H9 (cell line): ENCODE data around the gene NIPSNAP2. TPM values are rescaled to one million over a fixed set of nuclear protein-coding genes. Genes with fewer than 3 reads are reported as not detected.

Source experiments
- DNase-seq: peaks from one replicate; pipeline ENCODE4 v3.0.0-alpha.2; 2017
- H2AFZ ChIP-seq: one replicate; pipeline ENCODE4 v1.6.1; 2013; ENCODE audit warnings: mild to moderate bottlenecking, low read length, control low read depth, moderate library complexity
- H2AK5ac ChIP-seq: 2 replicates; pipeline ENCODE4 v1.6.1; 2013; ENCODE audit warnings: low read length, control low read depth, mixed read lengths; ENCODE audit not compliant: insufficient read length
- H2BK120ac ChIP-seq: one replicate; pipeline ENCODE4 v1.6.1; 2013; ENCODE audit warnings: low read depth, mild to moderate bottlenecking, low read length, control low read depth, inconsistent platforms; ENCODE audit not compliant: poor library complexity, severe bottlenecking
- H2BK12ac ChIP-seq: 2 replicates; pipeline ENCODE4 v1.6.1; 2013; ENCODE audit warnings: low read length, control low read depth, mixed read lengths, low read depth; ENCODE audit not compliant: insufficient read length
- H2BK15ac ChIP-seq: 2 replicates; pipeline ENCODE4 v1.6.1; 2013; ENCODE audit warnings: low read depth, low read length, control low read depth
- H2BK20ac ChIP-seq: one replicate; pipeline ENCODE4 v1.6.1; 2013; ENCODE audit warnings: low read depth, mild to moderate bottlenecking, low read length, control low read depth, inconsistent platforms; ENCODE audit not compliant: poor library complexity, severe bottlenecking
- H2BK5ac ChIP-seq: 2 replicates; pipeline ENCODE4 v1.6.1; 2013; ENCODE audit warnings: low read length, control low read depth, mixed read lengths; ENCODE audit not compliant: insufficient read length
- H3K14ac ChIP-seq: 2 replicates; pipeline ENCODE4 v1.6.1; 2013; ENCODE audit warnings: low read length, control low read depth; ENCODE audit not compliant: insufficient read depth
- H3K18ac ChIP-seq: 2 replicates; pipeline ENCODE4 v1.6.1; 2013; ENCODE audit warnings: low read depth, mild to moderate bottlenecking, mixed read lengths, low read length, control low read depth; ENCODE audit not compliant: insufficient read length
- H3K23ac ChIP-seq: 2 replicates; pipeline ENCODE4 v1.6.1; 2013; ENCODE audit warnings: low read length, control low read depth, mixed read lengths, low read depth; ENCODE audit not compliant: insufficient read length
- H3K23me2 ChIP-seq: 2 replicates; pipeline ENCODE4 v1.6.1; 2013; ENCODE audit warnings: low read depth, mild to moderate bottlenecking, mixed read lengths, low read length, control low read depth; ENCODE audit not compliant: insufficient read length, poor library complexity, severe bottlenecking
- H3K27ac ChIP-seq: 2 replicates; pipeline ENCODE4 v1.5.1; 2013; ENCODE audit warnings: low read length, control low read depth, mixed read lengths, low read depth; ENCODE audit not compliant: insufficient read length
- H3K27me3 ChIP-seq: 2 replicates; pipeline ENCODE4 v1.6.1; 2013; ENCODE audit warnings: low read length, control low read depth, inconsistent platforms; ENCODE audit not compliant: insufficient read depth
- H3K4ac ChIP-seq: 2 replicates; pipeline ENCODE4 v1.6.1; 2013; ENCODE audit warnings: low read depth, mild to moderate bottlenecking, control low read depth, inconsistent platforms, low read length, moderate library complexity
- H3K4me1 ChIP-seq: 2 replicates; pipeline ENCODE4 v1.6.1; 2013; ENCODE audit warnings: low read length, control low read depth, inconsistent platforms; ENCODE audit not compliant: insufficient read depth
- H3K4me2 ChIP-seq: 2 replicates; pipeline ENCODE4 v1.6.1; 2013; ENCODE audit warnings: low read length, control low read depth, mixed read lengths; ENCODE audit not compliant: insufficient read length, insufficient read depth
- H3K56ac ChIP-seq: 2 replicates; pipeline ENCODE4 v1.6.1; 2013; ENCODE audit warnings: low read depth, mild to moderate bottlenecking, mixed read lengths, low read length, control low read depth; ENCODE audit not compliant: insufficient read length
- H3K79me1 ChIP-seq: 2 replicates; pipeline ENCODE4 v1.6.1; 2013; ENCODE audit warnings: low read depth, mild to moderate bottlenecking, moderate library complexity, low read length, control low read depth, inconsistent platforms; ENCODE audit not compliant: insufficient read depth, poor library complexity, severe bottlenecking
- H3K79me2 ChIP-seq: 2 replicates; pipeline ENCODE4 v1.6.1; 2013; ENCODE audit warnings: low read length, control low read depth, inconsistent platforms; ENCODE audit not compliant: insufficient read depth
- H3K9ac ChIP-seq: 2 replicates; pipeline ENCODE4 v1.6.1; 2013; ENCODE audit warnings: low read length, control low read depth, mixed read lengths; ENCODE audit not compliant: insufficient read length; ENCODE audit errors: extremely low read depth
- H3K9me3 ChIP-seq: one replicate; pipeline ENCODE4 v1.6.1; 2013; ENCODE audit warnings: low read depth, low read length, inconsistent platforms; ENCODE audit not compliant: control insufficient read depth
- H3T11ph ChIP-seq: one replicate; pipeline ENCODE4 v1.6.1; 2013; ENCODE audit warnings: mild to moderate bottlenecking, low read length, control low read depth, inconsistent platforms
- H4K20me1 ChIP-seq: one replicate; pipeline ENCODE4 v1.6.1; 2013; ENCODE audit not compliant: control insufficient read depth, insufficient read length, insufficient read depth
- H4K5ac ChIP-seq: 2 replicates; pipeline ENCODE4 v1.6.1; 2013; ENCODE audit warnings: low read depth, mild to moderate bottlenecking, mixed read lengths, low read length, control low read depth; ENCODE audit not compliant: insufficient read length
- H4K8ac ChIP-seq: replicated peaks from 2 replicates; pipeline ENCODE4 v1.6.1; 2013; ENCODE audit warnings: low read length, control low read depth, mixed read lengths, low read depth; ENCODE audit not compliant: insufficient read length
- H4K91ac ChIP-seq: 2 replicates; pipeline ENCODE4 v1.6.1; 2013; ENCODE audit warnings: low read depth, mild to moderate bottlenecking, moderate library complexity, mixed read lengths, low read length, control low read depth; ENCODE audit not compliant: insufficient read length
- H3K27ac Mint-ChIP-seq, 3 experiments: 2 replicates in 2 of 3; 3 replicates in 1 of 3; pipeline ENCODE4 v1.8.0; 2020 to 2021; ENCODE audit warnings: mixed read lengths in 3 of 3, mild to moderate bottlenecking in 1 of 3, moderate library complexity in 1 of 3
- H3K27me3 Mint-ChIP-seq: 2 replicates; pipeline ENCODE4 v1.8.0; 2021; ENCODE audit warnings: low read depth, mild to moderate bottlenecking, moderate library complexity, mixed read lengths
- H3K36me3 Mint-ChIP-seq, 3 experiments: 2 replicates in 2 of 3; 3 replicates in 1 of 3; pipeline ENCODE4 v1.8.0; 2020 to 2021; ENCODE audit warnings: low read depth in 3 of 3, mixed read lengths in 3 of 3; ENCODE audit not compliant: insufficient read depth in 1 of 3
- H3K4me1 Mint-ChIP-seq, 2 experiments: 2 replicates each; pipeline ENCODE4 v1.8.0; 2020; ENCODE audit warnings: mixed read lengths in 2 of 2
- H3K4me3 Mint-ChIP-seq, 2 experiments: 2 replicates in 1 of 2; 3 replicates in 1 of 2; pipeline ENCODE4 v1.8.0; 2020 to 2021; ENCODE audit warnings: mild to moderate bottlenecking in 2 of 2, mixed read lengths in 2 of 2, moderate library complexity in 1 of 2
- H3K9me3 Mint-ChIP-seq, 2 experiments: 2 replicates in 1 of 2; 3 replicates in 1 of 2; pipeline ENCODE4 v1.8.0; 2020; ENCODE audit warnings: mild to moderate bottlenecking in 2 of 2, mixed read lengths in 2 of 2, moderate library complexity in 1 of 2
- WGBS: extraction: QIAGEN DNeasy Blood & Tissue Kit; methylation state at CpG from one replicate; pipeline ENCODE4 v1.1.7; 2013; ENCODE audit warnings: missing lambda C conversion rate, low lambda C conversion rate, mixed read lengths; ENCODE audit not compliant: insufficient read length; ENCODE audit errors: extremely low coverage; 5-methylcytosine and 5-hydroxymethylcytosine counted together
- total RNA-seq: library from RNA; stranded (reverse); gene quantifications from 2 replicates; pipeline ENCODE4 v1.2.1, GENCODE V29; 2021
- TF ChIP-seq, protein P1 (sequence below): fragments of 200-600 bp; sonication (generic); conservative IDR thresholded peaks from 3 replicates; pipeline ENCODE4 v1.8.0; 2021; ENCODE audit warnings: antibody characterized with exemption, mild to moderate bottlenecking

Gene NIPSNAP2
- total RNA-seq, 1 experiment from 2014 or later: 40.7 TPM

DNA sequence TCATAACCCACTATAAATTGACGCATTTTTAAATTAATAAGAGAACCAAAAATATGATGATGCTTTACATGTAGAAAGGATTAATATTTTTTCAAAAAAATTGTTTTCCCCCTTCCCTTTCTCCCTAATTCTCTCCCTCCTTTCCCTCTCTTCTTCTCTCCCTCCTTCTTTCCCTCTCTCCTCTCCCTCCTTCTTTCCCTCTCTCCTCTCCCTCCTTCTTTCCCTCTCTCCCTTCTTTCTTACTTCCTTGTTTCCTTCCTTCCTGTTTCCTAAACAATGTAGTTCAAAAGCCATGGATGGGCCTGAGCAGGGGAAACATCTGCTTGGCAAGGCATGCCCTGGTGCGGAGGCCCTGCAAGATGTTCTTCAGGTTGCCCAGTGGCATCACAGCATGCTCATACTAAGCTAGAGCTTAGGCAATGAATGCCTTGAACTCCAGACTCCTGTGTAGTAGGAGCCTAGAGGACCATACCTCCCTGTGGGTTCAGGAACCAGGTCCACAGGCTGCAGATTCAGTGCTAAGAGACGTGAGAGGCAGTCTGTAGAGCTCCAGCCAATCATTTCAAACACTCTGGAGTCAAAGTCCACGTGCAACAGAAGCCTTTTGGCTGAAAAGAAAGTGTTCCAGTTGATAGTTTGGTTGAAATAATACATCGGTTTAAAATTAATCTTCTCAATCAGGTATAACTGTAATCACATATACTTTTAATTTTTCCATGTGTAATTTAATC lies 32.8 kb upstream of the NIPSNAP2 start:
- WGBS: no CpG with 5 or more reads among the region's 5 CpGs
- no peak overlapping the region for H3K4me3 Mint-ChIP-seq
- no peak overlapping the region for H2BK120ac ChIP-seq
- no peaks in the 10 kb centered on the region for H3K79me2 ChIP-seq
- no peaks in the 10 kb centered on the region for H3K4me1 ChIP-seq
- TF ChIP-seq, protein P1, sequence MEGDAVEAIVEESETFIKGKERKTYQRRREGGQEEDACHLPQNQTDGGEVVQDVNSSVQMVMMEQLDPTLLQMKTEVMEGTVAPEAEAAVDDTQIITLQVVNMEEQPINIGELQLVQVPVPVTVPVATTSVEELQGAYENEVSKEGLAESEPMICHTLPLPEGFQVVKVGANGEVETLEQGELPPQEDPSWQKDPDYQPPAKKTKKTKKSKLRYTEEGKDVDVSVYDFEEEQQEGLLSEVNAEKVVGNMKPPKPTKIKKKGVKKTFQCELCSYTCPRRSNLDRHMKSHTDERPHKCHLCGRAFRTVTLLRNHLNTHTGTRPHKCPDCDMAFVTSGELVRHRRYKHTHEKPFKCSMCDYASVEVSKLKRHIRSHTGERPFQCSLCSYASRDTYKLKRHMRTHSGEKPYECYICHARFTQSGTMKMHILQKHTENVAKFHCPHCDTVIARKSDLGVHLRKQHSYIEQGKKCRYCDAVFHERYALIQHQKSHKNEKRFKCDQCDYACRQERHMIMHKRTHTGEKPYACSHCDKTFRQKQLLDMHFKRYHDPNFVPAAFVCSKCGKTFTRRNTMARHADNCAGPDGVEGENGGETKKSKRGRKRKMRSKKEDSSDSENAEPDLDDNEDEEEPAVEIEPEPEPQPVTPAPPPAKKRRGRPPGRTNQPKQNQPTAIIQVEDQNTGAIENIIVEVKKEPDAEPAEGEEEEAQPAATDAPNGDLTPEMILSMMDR: no peak
- H3K9me3 ChIP-seq: peaks cover 4% of the 10 kb centered on the region
- H3K4ac ChIP-seq: no peak overlapping the region
- no peak overlapping the region for H2BK12ac ChIP-seq
- no peaks in the 10 kb centered on the region for H3K79me1 ChIP-seq
- no peaks in the 10 kb centered on the region for H4K20me1 ChIP-seq
- H3K4me1 Mint-ChIP-seq: peaks cover 0 to 6% of the 10 kb centered on the region in 2 experiments; a peak in 1 of 4 replicates
- H3K9me3 Mint-ChIP-seq: peaks cover 29 to 53% of the 10 kb centered on the region in 2 experiments
- H2BK20ac ChIP-seq: no peak overlapping the region
- peaks cover 4 to 11% (median 10%) of the 10 kb centered on the region in 3 experiments; a peak in 6 of 7 replicates for H3K36me3 Mint-ChIP-seq
- H3K14ac ChIP-seq: no peak overlapping the region
- H3K18ac ChIP-seq: no peak overlapping the region
- no peak overlapping the region for H2BK15ac ChIP-seq
- H2AK5ac ChIP-seq: no peak overlapping the region
- DNase-seq: no peak
- H2AFZ ChIP-seq: no peak overlapping the region
- no peak overlapping the region for H3K27ac ChIP-seq
- no peak overlapping the region for H3K9ac ChIP-seq
- H3K27ac Mint-ChIP-seq: no peak overlapping the region
- H3K4me2 ChIP-seq: no peak overlapping the region
- H3K27me3 Mint-ChIP-seq: no peaks in the 10 kb centered on the region
- no peak overlapping the region for H4K5ac ChIP-seq
- no peak overlapping the region for H3K23ac ChIP-seq
- H4K91ac ChIP-seq: no peak overlapping the region
- H3K23me2 ChIP-seq: no peaks in the 10 kb centered on the region
- no peak overlapping the region for H4K8ac ChIP-seq
- no peaks in the 10 kb centered on the region for H3K27me3 ChIP-seq
- no peak overlapping the region for H3T11ph ChIP-seq
- no peak overlapping the region for H3K56ac ChIP-seq
- no peak overlapping the region for H2BK5ac ChIP-seq
